Peyer's patch (tissue), 4 donors: ENCODE data around the gene MACROH2A1.

ENCODE experiments used
- POLR2A ChIP-seq, 2 donors: fragments of 450-650 bp; IDR thresholded peaks; one replicate each; pipeline ENCODE4 v1.5.1; 2017; ENCODE audit warnings: antibody characterized with exemption in 2 of 2, mild to moderate bottlenecking in 2 of 2, moderate library complexity in 2 of 2
- TF ChIP-seq, protein P1 (sequence below), 6 experiments: fragments of 450-650 bp in 4 of 6; fragments of 200-600 bp in 2 of 6; sonication (generic) in 1 of 6; IDR thresholded peaks; one replicate each; pipeline ENCODE4 v1.5.1; 2017 to 2019; ENCODE audit warnings: antibody characterized with exemption in 6 of 6, mild to moderate bottlenecking in 3 of 6, moderate library complexity in 1 of 6

DNA sequence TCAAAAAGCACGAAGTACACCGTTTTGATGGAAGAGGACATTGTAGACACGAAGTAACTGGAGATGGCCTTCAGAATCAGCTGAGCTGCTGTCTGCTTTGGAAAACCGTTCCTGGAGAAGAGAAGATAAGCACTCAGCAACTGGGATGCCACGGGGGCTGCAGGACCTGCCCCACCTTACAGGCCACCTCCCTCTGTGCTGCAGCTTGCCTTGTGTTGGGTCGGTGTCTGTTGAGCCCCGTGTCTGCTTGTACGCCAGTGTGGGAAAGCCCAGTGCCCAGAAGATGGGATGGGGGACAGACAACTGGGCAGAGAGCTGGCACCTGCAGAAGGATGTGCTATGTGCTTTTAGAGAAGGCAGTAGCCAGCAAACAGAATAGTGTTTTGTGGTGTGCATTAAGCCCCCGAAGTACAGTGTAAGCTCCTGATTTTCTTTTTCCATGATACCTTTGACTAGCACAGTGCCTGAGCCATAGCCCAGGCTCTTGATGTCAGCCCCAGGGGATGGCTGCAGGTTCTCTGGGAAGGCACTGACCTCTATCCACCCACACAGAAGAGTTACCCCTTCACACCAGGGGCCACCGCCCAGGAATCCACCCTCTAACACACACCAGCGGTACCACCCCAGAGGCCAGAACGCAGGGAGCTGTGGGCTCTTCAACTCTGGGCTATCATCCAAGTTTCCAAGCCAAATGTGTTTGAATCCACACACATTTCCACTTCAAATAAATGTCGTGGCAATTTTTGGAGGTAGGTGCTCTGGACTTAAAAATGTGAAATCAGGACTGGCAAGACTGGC, 63.8 kb downstream of the MACROH2A1 start:
- TF ChIP-seq, protein P1, sequence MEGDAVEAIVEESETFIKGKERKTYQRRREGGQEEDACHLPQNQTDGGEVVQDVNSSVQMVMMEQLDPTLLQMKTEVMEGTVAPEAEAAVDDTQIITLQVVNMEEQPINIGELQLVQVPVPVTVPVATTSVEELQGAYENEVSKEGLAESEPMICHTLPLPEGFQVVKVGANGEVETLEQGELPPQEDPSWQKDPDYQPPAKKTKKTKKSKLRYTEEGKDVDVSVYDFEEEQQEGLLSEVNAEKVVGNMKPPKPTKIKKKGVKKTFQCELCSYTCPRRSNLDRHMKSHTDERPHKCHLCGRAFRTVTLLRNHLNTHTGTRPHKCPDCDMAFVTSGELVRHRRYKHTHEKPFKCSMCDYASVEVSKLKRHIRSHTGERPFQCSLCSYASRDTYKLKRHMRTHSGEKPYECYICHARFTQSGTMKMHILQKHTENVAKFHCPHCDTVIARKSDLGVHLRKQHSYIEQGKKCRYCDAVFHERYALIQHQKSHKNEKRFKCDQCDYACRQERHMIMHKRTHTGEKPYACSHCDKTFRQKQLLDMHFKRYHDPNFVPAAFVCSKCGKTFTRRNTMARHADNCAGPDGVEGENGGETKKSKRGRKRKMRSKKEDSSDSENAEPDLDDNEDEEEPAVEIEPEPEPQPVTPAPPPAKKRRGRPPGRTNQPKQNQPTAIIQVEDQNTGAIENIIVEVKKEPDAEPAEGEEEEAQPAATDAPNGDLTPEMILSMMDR (IDR thresholded peaks at IDR 0.05) = no peak
- no peak for TF ChIP-seq POLR2A (IDR thresholded peaks at IDR 0.05)
